GM19372 (cell line): ENCODE data around the gene PCYT1A.
A peak's percentile ranks its signal among the peaks of the same experiment; 100 is the strongest.
"Not testable (repeated sequence)": the region's sequence is repeated elsewhere in the genome, so short reads cannot be mapped to it uniquely, and the experiment has no call there.

Experiments used
- ATAC-seq: cut with Tn5 transposase; IDR thresholded peaks from one replicate; pipeline ENCODE4 v1.9.1; 2021; ENCODE audit warnings: mild to moderate bottlenecking, low read depth, moderate library complexity; ENCODE audit not compliant: unreplicated experiment

PCYT1A gene

DNA sequence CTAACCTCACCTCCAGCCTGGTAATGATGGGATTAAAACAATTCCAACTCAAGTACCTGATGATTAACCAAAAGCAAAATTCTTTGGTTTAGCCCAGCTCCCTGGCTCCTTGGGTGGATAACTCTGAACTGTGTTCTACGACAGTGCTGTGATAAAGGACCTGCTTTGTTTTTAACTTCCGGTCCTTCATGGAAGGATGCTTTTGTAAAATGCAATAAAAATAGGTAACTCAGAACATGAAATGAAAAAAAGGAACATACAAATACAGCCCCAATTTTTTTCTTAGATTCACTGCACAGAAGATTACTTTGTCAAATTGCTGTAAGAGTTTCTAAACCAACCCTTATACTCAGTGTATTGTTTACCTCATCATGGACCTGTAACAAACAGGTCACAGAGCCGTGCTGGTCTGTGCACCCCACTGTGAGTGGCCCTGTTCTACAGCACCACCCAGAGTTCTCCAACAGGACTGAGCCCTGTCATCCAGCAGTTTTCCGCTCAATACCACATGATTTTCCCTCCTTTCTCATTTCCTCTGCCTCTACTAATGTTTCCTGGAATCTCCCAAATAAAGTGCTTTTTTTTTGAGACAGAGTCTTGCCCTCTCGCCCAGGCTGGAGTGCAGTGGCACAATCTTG is 4.9 kb upstream of the PCYT1A start:
- ATAC-seq, result no peak

DNA sequence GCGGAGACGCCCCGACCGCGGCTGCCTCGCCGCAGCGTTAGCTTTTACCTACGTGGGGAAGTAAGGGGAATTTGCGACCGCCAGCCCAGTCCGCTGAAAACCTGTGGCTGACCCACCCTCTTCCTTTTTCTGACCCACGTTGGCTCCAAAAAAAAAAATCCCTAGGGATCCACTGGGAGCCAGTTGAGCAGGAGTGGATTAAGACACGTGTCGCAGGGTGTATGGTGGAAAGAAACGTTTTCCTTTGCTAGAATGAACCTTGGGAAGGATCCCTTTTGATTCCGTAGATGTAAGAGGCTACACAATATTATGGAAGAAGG is 575 bp upstream of the PCYT1A start:
- ATAC-seq, result no peak

DNA sequence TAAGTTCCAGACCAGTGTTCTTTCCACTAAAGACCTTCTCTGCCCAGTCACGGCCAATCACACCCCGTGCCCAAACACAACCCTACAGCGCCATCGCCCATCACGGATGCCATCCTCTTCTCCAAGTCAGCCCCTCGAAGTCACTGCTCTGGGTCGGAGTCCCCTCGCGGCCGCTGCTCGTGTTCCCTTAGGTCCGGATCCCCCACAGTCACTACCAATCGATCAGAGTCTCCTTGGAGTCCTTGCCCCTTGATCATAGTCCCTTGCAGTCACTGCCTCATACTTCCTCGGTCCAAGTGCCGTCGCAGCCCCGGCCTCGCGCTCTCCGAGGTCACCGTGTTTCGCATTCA is 461 bp downstream of the PCYT1A start:
- peak; percentile 22 for ATAC-seq

DNA sequence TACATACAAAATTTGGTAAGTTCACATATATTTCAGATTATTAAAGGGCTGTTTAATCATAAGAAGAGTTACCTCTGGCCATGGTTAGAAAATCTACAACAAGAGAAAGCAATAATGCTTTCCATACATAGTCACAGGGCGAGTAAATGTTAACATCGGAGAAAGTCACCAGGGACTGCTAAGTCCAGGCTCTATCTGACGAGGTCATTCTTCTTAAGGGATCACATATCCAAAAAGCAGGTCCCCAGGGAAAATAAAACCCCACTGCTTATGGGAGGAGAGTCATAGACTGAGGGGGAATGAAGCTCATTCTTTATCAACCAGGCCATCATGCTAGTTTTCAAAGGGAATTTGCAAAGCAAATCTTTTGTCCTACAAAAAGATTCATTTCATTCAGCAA is 3.1 kb downstream of the PCYT1A start:
- no peak for ATAC-seq

DNA sequence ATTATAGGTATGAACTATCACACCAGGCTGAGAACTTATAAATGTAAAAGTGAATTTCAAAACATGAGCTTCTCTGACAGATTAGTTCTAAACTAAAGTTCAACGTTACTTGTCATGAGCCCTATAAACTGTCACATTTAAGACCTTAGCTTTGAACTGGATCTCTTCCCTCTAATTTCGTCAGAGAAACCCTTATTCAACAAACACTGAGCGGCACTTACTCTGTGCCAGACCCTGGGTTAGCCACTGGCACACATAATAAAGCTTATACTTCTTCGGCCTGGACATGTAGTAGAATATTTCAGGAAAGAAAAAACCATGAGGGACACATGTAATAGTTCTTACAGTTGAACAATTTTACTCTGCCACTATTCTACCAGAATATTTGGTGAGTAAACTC is 5.6 kb downstream of the PCYT1A start:
- ATAC-seq, result no peak

DNA sequence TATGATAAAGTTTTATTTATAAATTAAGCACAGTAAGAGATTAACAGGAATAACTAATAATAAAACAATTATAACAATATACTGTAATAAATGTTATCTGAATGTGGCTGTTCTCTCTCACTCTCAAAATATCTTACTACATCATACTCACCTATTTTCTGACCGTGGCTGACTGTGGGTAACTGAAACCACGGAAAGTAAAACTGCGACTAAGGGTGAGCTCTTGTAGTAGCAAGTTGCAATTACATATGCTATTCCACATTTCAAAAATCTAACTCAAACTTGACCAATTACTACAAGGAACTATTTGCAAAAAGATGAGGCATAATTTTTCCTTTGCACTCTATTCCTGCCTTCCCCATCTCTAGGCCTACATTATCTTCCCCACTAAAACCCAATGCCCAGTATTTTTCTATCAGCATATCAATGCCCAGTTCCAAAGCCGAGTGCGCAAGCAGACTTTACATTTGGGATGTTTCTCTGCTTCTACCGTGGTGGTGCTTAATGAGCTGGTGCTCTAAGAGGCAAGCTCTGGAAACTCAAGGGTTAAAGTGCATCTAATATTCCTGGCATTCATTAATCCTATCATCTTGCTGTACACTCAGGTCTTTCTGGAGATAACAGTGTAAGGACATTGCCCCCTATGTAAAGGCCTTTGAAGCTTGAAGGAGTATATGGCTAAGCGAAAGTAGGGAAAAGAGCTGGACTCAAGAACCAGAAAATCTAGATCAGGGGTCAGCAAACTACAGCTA is 6.7 kb downstream of the PCYT1A start:
- no peak for ATAC-seq

DNA sequence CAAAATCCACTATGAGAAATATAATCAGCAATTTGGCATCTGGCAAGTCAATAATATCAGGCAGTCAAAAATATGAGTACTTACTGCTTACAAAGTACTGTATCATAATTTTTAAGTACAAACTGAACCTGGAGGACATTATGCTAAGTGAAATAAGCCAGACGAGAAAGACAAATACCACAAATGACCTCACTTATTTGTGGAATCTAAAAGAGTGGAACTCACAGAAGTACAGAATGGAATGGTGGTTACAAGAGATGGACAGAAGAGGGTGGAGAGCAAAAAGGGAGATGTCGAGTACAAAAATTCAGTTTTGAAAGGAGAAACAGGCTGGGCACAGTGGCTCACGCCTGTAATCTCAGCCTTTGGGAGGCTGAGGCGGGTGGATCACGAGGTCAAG is 12.4 kb downstream of the PCYT1A start:
- ATAC-seq, result no peak

DNA sequence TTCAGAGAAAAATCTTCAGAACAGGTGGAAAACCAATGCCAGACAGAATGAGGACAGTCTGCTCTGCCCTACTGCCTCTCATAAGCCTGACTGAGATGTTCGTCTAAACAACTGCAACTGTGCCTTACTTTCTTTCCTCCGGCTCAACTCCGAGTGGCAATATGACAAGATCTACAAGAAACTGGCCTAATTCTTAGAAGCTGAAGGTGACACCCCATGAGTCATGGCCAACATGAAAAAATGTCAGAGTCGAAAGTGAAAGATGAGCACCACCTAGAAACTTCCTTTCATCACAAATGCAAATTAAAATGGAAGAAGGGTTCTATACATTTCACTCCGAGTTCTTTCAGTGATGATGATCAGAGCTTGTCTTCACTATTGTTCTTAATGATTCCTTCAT is 12.9 kb downstream of the PCYT1A start:
- peak; percentile 93 for ATAC-seq

DNA sequence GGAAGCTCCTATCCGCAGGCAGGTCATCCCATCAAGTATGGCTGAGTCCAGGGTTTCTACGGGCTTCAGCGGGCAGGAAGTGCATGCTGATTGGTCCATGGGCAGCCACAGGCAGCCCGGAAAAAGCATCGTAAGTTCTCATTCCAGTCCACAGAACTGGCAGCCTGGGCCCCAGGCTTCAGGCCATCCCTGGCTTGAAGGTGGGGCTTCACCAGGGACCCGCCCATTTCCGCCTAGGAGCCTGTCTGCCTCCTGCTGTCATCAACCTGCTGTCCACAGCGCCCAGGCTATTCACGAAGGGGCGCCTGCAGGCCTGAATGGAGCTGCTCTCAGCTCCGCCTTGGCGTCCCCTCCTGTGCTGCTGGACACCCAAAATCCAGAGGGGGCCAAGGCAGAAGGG is 13.9 kb downstream of the PCYT1A start:
- no peak for ATAC-seq

DNA sequence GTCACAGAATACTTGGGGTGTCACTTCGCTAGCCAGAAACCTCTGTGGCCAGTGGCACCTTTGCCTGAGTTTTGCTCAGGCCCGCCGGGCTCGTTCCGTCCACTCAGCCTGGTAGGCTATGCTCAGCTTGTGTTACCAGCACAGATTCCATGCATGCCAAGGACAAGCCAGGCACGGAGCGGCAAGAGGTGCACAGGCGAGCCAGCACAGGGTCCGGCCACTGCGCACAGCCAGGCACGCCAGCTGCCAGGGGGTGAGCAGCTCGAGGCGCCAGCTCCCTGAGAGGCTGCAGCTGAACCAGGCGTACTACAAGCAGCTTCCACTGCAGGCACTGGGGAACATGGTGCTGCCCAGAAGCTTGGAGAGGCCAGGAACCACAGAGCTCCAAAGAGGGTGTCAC is 14.7 kb downstream of the PCYT1A start:
- ATAC-seq, result no peak

DNA sequence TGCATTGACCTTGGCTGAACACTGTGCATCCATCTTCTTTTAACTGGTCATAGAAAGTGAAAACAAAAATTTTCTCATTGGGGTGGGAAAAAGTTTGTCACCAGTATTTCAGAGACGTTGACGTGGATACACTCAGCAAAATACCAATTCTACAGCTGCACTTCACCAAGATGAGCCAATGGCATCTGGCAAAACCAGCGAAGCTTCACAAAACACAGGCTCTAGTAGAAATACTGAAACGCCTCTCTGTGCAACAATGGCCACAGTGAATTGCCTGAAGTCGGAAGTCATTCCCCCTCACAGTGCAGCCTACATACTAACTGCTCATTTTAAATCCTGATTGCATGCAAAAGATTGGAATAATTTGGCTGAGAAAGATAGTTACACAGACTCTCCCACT is 17.0 kb downstream of the PCYT1A start:
- ATAC-seq, result no peak

DNA sequence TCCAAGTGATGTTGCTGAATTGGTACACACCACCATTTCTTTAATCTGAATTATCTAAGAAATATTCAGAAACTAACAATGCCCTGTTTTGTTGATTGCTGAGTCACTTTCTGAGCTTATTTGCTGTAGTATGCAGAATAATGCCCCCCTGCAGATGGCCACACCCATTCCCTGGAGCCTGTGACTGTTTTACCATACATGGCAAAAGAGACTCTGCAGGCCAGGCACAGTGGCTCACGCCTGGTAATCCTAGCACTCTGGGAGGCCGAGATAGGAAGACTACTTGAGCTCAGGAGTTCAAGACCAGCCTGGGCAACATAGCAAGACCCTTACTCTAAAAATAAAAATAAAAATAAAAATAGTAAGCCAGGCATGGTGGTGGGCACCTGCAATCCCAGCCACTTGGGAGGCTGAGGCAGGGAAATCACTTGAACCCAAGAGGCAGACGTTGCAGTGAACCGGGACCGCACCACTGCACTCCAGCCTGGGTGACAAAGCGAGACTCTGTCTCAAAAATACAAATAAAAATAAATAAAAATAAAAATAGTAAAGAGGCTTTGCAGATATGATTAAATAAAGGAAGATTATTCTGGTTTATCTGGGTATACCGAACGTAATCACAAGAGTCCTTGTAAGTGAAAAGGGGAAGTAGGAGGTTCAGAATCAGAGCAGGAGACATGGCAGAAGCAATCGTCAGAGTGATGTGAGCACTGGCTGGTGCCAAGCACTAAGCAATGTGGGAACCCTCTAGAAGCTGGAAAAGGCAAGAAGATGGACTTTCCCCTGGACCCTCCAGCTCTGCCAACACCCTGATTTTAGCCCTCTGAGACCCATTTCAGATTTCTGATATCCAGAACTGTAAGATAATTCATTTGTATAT is 19.0 kb downstream of the PCYT1A start:
- no peak for ATAC-seq

DNA sequence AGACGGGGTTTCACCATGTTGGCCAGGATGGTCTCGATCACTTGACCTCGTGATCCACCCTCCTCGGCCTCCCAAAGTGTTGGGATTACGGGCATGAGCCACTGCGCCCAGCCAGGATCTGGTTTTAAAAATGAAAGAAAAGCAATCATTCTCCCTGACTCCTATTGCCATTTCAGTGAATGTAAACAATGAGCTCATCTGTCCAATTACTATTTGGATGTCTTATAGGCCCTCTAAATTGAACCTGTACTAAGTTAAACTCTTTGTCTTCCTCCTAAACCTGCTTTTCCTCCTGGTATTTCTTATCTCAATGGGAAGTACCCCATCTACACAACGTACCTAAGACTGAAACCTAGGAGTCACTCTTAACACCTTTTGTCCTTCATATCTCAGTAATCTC is 23.7 kb downstream of the PCYT1A start:
- no peak for ATAC-seq

DNA sequence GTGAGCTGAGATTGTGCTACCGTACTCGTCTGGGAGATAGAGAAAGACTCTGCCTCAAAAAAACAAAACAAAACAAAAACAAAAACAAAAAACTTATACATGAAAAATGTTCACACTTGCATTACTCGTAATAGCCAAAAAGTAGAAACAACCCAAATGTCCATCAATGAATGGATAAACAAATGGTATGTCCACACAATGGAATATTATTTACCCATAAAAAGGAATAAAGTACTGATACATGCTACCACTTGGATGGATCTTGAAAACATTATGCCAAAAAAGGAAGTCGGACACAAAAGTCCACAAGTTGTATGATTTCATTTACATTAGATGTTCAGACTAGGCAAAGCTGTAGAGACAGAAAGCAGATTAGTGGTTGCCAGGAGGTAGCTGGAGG is 26.7 kb downstream of the PCYT1A start:
- no peak for ATAC-seq

DNA sequence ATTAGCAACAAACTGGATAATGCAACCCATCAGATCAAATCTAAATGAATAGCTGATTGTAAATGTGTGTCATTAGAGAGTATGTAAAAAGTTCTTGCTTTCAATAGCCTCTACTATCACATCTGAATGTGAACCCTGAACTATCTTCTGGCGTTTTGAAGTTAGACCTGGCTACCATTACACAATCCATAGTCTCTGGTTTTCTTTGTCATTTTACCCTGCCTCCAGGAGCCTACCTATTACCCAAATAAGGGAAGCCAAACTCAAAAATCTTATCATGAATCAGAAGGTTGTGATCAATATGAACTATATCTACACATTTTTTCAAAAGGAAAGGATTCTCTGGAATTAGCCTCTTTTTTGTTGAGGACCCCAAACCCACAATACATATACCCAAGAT is 31.8 kb downstream of the PCYT1A start:
- no peak for ATAC-seq

DNA sequence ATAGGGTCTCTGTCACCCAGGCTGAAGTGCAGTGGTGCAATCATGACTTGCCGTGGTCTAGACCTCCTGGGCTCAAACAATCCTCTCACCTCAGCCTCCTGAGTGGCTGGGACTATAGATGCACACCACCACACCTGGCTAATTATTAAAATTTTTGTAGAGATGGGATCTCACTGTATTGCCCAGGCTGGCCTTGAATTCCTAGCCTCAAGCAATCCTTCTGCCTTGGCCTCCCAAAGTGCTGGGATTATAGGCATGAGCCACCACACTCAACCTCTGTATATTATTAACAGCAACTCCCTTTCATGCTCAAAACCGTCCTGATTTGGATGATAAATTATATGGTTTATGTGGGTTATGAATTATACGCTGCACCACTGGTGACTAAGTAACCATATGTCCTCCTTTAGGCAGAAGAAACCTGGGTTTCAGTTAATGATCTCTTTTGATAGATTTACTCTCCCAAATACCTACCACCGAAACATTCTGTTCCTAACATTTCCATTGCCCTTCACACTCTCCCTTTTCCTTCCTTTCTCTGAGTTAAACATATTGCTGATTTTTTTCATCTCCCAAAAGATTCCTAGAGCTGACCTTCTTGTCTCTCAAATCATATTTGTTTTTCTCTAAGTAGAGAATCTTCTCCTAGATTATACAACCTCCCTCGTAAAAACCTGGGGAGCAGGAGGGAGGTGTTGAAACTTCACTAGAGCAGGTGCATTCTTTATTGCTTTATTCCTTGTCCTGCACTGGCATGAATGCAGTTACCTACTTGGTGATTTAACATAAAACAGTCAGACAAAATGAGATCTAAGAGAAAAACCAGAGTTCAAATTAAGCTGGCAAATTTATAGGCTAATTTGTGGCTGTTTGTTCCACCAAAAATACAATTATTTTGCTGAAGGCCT is 32.9 kb downstream of the PCYT1A start:
- ATAC-seq, result no peak

DNA sequence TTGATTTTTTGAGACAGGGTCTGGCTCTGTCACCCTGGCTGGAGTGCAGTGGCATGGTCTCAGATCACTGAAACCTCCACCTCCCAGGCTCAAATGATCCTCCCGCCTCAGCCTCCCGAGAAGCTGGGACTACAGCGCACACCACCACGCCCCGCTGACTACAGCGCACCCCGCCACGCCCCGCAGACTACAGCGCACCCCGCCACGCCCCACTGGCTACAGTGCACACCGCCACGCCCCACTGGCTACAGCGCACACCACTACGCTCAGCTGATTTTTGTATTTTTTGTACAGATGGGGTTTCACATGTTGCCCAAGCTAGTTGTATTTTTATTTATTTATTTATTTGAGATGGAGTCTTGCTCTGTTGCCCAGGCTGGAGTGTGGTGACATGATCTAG is 35.6 kb downstream of the PCYT1A start:
- ATAC-seq, result no peak

DNA sequence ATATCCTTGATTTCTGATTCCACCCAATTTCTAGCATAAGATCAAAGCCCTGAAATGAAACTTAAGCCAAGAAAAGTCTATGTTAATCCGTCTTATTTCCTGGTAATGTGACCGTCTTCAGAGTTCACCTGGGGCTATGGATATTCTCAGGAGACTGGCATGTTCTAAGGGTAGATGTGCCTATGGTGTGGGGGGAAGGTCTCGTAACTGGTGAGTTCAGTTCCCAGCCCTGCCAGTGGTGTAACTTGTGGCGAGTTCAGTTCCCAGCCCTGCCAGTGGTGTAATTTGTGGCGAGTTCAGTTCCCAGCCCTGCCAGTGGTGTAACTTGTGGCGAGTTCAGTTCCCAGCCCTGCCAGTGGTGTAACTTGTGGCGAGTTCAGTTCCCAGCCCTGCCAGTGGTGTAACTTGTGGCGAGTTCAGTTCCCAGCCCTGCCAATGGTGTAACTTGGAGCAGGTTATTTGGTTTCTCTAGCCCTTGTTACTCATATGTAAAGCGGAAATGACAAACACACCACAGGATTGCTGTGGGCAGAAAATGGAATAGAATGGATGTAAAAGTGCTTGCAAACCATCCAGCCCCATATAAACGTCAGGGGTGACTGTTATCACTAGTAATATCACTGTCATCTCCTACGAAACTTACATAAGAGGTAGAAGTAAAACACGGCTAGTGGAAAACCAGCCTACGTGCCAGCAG is 40.8 kb downstream of the PCYT1A start:
- ATAC-seq, result no peak

DNA sequence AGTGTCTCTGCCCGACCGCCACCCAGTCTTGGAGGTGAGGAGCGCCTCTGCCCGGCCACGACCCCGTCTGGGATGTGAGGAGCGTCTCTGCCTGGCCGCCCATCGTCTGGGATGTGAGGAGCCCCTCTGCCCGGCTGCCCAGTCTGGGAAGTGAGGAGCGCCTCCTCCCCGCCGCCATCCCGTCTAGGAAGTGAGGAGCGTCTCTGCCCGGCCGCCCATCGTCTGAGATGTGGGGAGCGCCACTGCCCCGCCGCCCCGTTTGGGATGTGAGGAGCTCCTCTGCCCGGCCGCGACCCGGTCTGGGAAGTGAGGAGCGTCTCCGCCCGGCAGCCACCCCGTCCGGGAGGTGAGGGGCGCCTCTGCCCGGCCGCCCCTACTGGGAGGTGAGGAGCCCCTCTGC is 43.4 kb downstream of the PCYT1A start:
- not testable (repeated sequence) for ATAC-seq

DNA sequence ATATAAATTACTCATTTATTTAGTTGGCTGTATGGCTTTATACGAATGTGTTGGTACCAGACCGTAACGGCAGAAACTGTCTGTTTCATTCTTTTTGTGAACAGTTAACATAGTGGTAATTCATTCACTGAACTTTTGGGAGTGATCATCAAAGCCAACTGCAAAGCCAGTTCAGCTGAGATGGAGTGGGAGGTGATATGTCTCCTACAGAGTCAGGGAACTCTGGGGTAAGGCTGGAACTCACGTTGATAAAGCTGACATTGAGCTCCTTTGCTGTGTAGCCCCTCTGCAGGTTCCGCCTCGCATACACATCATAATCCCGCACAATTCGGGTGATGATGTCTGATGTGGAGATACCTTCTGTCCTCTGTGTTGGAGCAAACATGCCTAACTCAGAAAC is 45.8 kb downstream of the PCYT1A start:
- no peak for ATAC-seq
